Ishikawa (cell line): ENCODE data around the gene FAP.

Source experiments
- CEBPB ChIP-seq: IDR thresholded peaks from 2 replicates; pipeline ENCODE4 v1.6.1; 2012
- CREB1 ChIP-seq: IDR thresholded peaks from 2 replicates; pipeline ENCODE4 v1.6.1; 2012; ENCODE audit warnings: low read depth
- EGR1 ChIP-seq: IDR thresholded peaks from 2 replicates; pipeline ENCODE4 v1.6.1; 2012
- EP300 ChIP-seq: IDR thresholded peaks from 2 replicates; pipeline ENCODE4 v1.6.1; 2012; ENCODE audit warnings: borderline replicate concordance
- FOXM1 ChIP-seq: IDR thresholded peaks from 2 replicates; pipeline ENCODE4 v1.6.1; 2012; ENCODE audit warnings: low read depth, borderline replicate concordance
- MAX ChIP-seq: IDR thresholded peaks from 2 replicates; pipeline ENCODE4 v1.6.1; 2012
- NFIC ChIP-seq: IDR thresholded peaks from 2 replicates; pipeline ENCODE4 v1.6.1; 2012
- RAD21 ChIP-seq: IDR thresholded peaks from 2 replicates; pipeline ENCODE4 v1.6.1; 2012; ENCODE audit warnings: low read depth
- TAF1 ChIP-seq: IDR thresholded peaks from 2 replicates; pipeline ENCODE4 v1.6.1; 2012; ENCODE audit warnings: low read depth, mild to moderate bottlenecking
- TCF12 ChIP-seq: IDR thresholded peaks from 2 replicates; pipeline ENCODE4 v1.6.1; 2012; ENCODE audit warnings: low read depth
- TEAD4 ChIP-seq: IDR thresholded peaks from 2 replicates; pipeline ENCODE4 v1.6.1; 2012
- YY1 ChIP-seq: IDR thresholded peaks from 2 replicates; pipeline ENCODE4 v1.6.1; 2012; ENCODE audit warnings: low read depth
- ZBTB7A ChIP-seq: IDR thresholded peaks from 2 replicates; pipeline ENCODE4 v1.6.1; 2012; ENCODE audit warnings: low read depth
- TF ChIP-seq, protein P1 (sequence below): IDR thresholded peaks from 2 replicates; pipeline ENCODE4 v1.6.1; 2012; ENCODE audit warnings: low read depth, mild to moderate bottlenecking
- TF ChIP-seq, protein P2 (sequence below): IDR thresholded peaks from 2 replicates; pipeline ENCODE4 v1.6.1; 2012

The FAP gene

DNA sequence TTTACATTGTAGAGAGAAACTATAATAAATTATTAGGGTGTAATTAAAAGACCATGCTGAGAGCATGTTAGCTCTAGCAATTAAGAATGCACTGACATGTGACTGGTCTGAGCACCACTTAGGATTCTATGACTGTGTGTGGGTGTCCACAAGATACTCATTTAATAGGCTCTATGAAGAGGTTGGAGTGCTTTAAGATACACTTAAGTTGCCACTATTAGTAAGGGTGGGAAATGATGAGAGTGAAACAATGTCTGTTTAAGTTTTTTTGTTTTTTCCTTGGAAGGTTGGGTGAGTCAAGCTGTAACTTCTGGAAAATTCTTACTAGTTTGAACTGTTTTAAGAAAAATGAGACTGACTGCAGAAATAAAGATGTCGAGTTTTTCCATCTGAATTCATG lies 1.8 kb upstream of the FAP start:
- TF ChIP-seq CEBPB (no peak), TAF1 (no peak), NFIC (no peak)

DNA sequence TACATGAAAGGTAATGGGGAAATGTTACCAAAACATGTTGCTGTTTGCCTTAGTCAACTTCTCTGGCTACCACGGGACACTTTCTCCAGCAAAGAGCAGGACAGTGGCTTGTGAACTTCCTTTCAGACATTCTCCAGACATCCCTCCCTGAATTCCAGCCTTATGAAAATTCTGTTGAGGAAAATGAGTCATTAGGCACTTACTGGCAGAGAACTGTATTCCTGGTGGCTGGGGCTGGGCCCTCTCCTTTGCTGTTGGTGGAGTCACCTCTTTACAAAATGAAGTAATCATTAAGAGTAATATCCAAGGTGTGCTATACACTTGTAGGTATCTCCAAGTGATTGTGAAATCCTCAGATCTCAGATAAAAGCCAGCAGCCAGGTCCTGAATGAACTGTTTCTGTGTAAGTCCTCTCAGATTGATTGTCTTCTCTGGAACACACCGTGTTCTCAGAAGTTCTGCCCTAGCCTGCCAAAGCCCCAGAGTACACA lies 1.3 kb upstream of the FAP start:
- TF ChIP-seq, protein P1, sequence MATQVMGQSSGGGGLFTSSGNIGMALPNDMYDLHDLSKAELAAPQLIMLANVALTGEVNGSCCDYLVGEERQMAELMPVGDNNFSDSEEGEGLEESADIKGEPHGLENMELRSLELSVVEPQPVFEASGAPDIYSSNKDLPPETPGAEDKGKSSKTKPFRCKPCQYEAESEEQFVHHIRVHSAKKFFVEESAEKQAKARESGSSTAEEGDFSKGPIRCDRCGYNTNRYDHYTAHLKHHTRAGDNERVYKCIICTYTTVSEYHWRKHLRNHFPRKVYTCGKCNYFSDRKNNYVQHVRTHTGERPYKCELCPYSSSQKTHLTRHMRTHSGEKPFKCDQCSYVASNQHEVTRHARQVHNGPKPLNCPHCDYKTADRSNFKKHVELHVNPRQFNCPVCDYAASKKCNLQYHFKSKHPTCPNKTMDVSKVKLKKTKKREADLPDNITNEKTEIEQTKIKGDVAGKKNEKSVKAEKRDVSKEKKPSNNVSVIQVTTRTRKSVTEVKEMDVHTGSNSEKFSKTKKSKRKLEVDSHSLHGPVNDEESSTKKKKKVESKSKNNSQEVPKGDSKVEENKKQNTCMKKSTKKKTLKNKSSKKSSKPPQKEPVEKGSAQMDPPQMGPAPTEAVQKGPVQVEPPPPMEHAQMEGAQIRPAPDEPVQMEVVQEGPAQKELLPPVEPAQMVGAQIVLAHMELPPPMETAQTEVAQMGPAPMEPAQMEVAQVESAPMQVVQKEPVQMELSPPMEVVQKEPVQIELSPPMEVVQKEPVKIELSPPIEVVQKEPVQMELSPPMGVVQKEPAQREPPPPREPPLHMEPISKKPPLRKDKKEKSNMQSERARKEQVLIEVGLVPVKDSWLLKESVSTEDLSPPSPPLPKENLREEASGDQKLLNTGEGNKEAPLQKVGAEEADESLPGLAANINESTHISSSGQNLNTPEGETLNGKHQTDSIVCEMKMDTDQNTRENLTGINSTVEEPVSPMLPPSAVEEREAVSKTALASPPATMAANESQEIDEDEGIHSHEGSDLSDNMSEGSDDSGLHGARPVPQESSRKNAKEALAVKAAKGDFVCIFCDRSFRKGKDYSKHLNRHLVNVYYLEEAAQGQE = no peak
- TF ChIP-seq RAD21 (no peak), FOXM1 (no peak), YY1 (no peak), TAF1 (no peak), CREB1 (no peak), TCF12 (no peak), ZBTB7A (no peak), EGR1 (no peak), EP300 (no peak), NFIC (no peak), MAX (no peak), CEBPB (no peak), TEAD4 (no peak)
- TF ChIP-seq, protein P2, sequence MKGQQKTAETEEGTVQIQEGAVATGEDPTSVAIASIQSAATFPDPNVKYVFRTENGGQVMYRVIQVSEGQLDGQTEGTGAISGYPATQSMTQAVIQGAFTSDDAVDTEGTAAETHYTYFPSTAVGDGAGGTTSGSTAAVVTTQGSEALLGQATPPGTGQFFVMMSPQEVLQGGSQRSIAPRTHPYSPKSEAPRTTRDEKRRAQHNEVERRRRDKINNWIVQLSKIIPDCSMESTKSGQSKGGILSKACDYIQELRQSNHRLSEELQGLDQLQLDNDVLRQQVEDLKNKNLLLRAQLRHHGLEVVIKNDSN = no peak

DNA sequence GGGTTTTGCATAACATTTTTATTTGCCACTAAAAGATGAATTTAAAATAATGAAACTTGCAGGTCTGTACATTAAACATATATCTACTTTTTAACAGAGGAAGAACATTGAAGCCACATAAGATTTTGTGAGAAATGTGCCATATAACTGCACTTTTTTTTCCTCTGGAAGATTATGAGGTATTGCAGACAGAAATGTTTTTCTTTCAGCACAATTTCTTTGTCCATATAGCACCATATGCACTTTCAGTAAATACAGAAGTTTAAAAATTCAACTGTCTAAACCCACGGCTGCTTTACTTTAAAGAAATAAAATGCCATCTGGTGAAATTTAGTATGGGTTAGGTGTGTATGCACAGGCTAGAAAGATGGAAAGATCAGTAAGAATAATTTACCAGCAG lies 470 bp upstream of the FAP start:
- TF ChIP-seq MAX (no peak), CREB1 (no peak), EGR1 (no peak), TCF12 (no peak), TAF1 (no peak), TEAD4 (no peak), NFIC (no peak), CEBPB (no peak), ZBTB7A (no peak), YY1 (no peak), RAD21 (no peak), FOXM1 (no peak), EP300 (no peak)
- TF ChIP-seq, protein P2 = no peak
- TF ChIP-seq, protein P1 = no peak

GRCh38 chr2:162242586-162243280 lies 512 bp downstream of the FAP start:
- TF ChIP-seq EP300 (no peak), RAD21 (no peak), CEBPB (no peak), EGR1 (no peak), MAX (no peak), TEAD4 (no peak), TAF1 (no peak), CREB1 (no peak), TCF12 (no peak)
- TF ChIP-seq, protein P1 = no peak
